Endometrium (tissue), 2 donors: ENCODE measurements around the gene KCNK7.

Experiments used
- FAIRE-seq: peaks from 2 replicates; lab custom pipeline; 2012; peaks lifted over from hg19 to GRCh38; lab: Jason Lieb, UNC
- donor health status: control.
- donor health status: control.

KCNK7 gene

DNA sequence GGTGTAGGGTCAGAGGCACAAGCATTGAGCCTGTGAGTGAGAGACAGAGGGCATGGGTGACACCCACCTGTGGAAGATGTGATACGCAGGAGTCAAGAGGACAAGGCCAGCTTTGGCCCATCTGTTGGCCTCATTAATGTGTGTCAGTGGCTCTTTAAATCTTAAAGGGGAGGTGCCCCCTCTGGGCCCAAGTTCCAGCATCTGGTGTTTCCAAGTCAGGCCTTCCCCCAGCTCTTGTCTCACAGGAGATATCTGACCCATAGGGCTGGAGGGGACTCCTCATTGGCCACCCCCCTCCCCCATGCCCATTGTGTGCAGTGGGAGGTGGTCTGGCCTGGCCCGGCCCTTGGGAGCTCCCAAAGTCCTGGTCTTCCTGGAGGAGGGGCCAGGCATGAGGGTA lies 8.9 kb downstream of the KCNK7 start:
- FAIRE-seq = no peak

DNA sequence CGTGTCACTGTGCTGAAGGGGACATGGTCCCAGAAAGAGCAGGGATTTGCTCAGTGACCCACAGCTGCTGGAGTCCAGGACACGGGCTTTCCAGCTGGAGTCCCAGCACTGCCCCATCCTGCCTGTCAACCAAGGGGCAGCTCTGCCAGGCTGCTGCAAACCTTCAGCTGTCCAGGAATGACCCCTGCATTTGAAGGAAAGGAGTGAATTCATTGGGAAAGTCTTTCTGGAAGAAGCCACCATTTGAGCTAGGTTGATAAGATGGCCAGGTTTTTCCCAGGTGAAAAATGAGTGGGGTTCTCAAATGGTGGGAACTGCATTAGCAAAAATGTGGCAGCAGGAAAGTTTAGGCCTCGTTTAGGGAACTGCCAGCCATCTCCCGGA lies 9.4 kb downstream of the KCNK7 start:
- no peak for FAIRE-seq

DNA sequence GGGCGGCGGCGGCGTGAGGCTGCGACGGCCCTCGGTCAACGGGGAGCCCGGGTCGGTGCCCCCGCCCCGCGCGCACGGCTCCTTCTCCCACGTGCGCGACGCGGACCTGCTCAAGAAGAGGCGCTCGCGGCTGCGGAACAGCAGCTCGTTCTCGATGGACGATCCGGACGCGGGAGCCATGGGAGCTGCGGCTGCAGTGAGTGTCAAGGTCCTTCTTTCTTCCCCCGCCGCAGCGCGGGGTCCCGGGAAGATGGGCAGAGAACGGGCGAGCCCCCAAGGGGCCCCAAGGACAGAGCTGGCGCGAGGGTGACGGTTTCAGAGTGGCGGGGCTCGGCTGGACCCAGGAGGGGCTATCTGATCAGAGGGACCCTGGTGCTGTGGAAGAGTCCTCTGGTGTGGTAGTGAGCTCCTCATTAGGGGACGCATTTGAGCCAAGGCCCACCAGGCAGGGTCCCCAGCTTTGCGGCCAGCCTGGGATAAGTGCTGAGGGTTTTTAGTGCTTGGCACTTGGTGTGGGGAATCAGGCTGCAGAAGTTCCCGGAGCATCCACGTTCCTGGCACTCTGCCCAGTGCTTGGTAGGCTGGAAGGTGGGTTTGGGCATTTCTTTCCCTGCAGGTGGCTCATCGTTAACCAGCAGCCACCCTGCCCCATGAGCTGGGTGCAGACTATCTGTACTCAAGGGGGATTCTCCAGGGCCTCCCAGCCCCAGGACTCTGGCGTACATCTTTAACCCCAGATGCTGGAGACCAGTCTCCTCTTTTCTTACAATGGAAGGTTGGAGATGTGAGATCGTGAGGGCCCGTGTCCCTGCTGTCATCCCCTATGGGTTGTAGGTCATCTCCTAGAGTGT lies 10.0 kb downstream of the KCNK7 start:
- FAIRE-seq = no peak

DNA sequence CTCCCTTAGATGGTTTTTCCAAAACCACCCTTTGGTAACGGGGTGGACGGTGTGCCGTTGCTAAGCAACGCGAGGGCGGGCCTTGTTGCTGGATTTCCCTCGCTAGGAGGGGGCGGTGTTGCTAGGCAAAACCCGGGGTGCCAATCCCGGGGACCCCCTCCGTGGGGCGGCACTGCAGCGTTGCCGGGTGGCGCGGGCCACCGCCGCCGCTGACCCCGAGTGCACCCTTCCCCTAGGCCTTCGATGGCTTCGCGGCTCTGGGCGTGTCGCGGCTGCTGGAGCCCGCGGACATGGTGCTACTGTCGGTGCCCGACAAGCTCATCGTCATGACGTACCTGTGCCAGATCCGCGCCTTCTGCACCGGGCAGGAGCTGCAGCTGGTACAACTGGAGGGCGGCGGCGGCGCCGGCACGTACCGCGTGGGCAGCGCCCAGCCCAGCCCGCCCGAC lies 10.9 kb downstream of the KCNK7 start:
- FAIRE-seq = no peak

DNA sequence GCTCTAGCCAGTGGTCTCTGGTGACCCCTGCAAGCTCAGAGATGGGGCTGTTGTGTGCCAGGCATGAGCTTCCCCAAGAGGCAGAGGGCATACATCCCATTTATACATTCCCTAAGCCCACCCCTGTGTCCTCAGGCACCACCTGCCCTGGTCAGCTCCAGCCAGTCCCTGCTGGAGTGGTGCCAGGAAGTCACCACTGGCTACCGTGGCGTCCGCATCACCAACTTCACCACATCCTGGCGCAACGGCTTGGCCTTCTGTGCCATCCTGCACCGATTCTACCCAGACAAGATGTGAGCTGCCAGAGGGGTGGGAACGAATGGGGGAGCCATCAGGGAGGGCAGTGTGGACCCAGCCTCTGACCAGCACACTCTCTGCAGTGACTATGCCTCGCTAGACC lies 11.5 kb downstream of the KCNK7 start:
- no peak for FAIRE-seq

DNA sequence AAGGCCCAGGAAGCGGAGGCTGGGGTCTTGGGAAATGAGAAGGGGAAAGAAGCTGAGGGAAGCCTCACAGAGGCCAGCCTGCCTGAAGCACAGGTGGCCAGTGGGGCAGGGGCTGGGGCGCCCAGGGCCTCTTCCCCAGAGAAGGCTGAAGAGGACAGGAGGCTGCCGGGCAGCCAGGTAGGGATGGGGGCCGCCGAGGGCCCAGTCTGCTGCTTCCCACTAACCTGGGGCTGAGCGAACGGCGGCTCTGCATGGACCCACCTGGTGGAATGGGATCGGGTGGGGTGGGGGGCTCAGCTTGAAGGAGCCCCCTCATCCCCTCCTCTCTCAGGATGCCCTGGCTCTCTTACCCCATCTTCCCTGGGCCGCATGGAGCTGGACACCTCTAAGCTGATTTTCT lies 12.0 kb downstream of the KCNK7 start:
- FAIRE-seq = no peak

DNA sequence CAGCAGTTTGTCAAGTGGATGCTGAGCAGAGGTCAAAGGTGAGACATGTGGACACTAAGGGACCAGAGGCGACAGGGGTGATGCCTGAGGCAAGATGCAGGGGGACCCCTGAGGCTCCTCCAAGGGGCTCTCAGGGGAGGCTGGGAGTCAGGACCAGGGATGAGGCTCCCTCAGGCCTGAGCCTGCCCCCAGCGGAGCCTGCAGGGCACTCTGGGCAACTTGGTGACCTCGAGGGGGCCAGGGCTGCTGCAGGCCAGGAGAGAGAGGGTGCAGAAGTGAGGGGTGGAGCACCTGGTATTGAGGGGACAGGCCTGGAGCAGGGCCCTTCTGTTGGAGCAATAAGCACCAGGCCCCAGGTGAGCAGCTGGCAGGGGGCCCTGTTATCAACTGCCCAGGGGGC lies 13.7 kb downstream of the KCNK7 start:
- FAIRE-seq = no peak

DNA sequence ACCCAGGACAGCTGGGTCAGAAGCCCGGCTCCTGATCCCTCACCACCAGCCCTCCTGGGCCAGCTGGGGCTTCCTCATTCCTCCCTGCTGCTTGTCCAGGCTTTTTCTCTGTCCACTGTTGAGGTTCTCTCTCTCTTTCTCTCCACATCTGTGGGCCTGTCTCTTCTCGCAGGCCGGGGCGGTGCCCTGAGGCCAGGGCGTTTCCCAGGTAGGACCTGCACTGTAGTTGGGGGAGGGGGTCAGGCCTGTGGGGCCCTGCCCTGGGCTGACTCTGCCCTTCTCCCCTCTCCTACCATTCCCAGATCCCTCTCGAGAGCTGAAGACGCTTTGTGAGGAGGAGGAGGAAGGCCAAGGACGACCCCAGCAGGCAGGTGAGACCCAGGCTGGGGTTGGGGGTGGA lies 14.8 kb downstream of the KCNK7 start:
- FAIRE-seq = no peak

DNA sequence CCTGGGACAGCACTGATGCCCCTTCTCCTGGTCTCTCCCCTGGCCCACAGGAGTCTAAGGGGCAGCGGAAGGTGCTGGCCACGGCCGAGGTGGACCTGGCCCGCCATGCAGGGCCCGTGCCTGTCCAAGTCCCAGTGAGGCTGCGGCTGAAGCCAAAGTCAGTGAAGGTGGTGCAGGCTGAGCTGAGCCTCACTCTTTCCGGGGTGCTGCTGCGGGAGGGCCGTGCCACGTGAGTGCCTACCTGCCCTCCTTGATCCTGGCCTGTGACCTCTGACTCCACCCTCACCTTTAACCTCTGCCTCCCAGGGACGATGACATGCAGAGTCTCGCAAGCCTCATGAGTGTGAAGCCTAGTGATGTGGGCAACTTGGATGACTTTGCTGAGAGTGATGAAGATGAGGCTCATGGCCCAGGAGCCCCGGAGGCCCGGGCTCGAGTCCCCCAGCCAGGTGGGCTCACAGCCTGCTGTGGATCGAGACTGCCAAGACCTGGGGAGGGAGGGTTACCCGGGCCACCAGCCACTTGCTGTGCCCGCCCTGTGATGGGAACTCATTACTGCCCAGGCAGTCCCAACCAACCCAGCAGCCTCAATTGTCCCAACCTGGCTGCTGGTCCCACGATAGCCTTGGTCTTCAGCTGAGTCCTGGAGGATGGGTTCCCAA lies 15.4 kb downstream of the KCNK7 start:
- FAIRE-seq = no peak

DNA sequence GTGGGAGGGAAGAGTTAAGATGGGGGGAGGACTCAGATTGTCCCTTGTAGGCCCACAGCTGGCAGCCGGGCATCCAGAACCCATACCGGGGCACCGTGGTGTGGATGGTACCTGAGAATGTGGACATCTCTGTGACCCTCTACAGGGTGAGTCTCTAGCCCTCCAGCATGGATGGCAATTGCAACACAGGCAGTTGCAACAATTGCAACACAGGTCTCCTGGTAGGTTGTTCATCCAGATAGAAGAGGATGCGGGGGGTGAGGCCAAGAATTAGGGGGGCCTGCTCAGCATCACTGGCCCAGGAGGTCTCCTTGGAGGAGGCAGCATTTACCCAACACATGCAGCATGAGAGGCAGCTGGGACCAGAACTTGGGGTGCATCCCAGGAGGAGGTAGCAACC lies 16.3 kb downstream of the KCNK7 start:
- FAIRE-seq = no peak

DNA sequence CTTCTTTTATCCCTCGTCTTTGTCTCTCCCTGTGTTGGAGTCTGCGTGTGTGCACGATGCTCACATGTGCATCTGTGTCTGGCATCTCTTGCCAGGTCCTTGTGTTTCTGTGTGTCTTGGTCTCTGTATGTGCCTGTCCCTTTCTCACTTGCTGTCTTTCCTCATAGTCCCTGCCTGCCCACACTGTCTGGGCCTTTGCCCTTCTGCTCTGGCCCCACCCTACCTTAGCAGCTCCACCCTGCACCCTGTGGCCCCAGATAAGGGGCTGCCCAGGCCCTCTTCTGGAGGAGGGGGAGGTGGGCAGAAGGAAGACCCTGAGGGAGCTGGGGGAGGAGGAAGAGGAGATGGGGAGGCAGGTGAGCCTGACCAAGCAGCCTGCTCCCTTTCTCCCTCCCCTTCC lies 16.9 kb downstream of the KCNK7 start:
- no peak for FAIRE-seq

DNA sequence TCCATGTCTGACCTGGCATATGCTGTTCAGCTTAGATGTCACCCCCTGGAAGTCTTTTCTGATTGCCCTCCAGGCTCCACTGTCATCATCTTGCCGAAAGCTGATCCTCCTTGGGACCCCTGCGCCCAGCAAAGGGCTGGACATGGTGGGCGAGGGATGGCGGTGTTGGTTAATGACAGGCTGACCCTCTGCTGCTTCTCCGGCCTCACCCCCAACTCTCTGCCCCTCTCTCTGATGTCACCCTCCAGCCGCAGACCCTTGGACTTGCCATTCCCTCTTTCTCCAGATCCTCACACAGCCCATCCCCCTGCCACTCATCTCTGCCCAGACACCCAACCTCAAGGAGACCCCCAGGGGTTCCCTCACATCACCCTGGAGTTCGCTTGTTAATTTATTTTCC lies 17.5 kb downstream of the KCNK7 start:
- FAIRE-seq = no peak

DNA sequence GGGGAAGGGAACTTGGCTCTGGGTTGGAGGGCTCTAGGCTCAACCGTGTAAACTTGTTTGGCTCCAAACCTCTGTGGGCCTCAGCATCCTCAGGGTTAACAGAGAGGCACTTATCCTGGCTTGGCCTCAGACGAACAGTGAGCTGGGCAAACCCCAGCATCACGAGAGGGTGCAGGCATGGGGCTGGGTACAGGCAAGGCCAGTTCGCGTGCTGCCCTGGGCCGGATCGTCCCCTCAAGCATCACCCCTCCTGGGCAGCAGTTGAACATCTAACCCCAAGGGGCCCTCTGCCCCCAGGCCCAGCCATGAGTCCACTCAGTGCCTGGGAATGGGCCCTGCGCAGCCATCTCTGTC lies 17.9 kb downstream of the KCNK7 start:
- FAIRE-seq = no peak

DNA sequence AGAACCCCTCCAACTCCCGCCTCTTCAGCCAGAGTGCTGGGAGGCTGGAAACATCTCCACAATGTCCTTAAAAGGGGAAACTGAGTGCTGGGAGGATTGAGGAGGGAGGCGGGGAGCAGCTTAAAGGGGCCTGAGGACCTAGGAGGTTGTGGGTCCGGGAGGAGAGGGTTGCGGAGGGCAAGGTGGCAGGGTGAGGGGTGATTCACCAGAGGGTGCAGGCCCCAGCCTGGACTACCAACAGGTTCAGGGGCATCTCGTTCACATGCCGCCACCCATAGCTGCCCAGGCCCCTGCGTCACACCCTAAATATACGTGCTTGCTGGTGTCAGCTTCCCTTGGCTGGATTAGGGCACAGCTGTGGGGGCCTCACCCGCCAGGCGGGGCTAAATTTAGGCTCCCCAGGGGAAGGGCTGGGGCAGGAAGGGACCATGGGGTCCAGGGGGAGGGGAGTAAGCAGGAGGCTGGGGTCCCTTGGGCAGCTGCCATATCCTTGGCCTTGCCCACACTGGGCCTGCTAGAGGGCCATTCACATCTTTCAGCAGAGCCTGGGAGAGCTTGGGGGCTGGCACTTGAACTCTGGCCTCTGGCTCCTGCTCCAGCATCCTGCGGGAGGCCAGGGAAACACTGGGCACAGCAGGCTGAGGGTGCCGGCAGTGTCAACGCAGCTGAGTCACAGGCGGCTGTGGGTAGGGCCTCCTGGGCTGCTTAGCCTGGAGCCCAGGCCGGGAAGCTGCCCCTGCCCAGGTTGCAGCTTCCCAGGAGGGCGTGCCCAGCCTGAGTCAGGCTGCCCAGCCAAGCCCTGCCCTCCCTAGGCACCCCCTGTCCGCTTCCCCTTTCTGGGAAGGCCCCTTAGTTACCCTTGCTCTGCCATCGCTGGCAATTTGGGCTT lies 18.5 kb downstream of the KCNK7 start:
- FAIRE-seq = no peak

DNA sequence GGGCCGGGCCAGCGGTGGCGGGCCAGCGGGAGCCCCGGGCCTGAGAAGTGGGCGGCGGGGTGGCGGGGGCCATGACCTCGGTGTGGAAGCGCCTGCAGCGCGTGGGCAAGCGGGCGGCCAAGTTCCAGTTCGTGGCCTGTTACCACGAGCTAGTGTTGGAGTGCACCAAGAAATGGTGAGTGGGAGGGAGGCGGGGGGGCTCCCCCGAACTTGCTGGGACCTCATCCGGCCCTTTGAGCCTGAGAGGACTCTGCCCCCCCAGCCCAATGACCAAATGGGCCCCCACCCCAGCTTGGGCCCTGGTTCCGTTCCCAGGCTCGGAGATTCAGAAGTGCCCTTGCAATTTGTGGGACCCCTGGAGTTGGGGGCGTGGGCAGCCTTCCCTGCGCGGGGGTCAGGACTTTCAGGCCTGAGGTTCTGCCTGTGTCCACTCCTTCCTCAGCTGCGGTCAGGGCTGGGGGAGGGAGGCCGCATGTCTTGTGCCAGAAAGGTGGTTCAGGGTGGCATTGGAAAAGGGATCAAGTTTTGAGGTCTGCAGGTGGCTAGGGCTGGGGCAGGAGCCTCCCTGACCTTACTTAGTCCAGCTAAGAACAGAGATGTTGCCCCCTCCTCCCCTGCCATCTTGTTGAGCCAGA lies 19.3 kb downstream of the KCNK7 start:
- FAIRE-seq = no peak

DNA sequence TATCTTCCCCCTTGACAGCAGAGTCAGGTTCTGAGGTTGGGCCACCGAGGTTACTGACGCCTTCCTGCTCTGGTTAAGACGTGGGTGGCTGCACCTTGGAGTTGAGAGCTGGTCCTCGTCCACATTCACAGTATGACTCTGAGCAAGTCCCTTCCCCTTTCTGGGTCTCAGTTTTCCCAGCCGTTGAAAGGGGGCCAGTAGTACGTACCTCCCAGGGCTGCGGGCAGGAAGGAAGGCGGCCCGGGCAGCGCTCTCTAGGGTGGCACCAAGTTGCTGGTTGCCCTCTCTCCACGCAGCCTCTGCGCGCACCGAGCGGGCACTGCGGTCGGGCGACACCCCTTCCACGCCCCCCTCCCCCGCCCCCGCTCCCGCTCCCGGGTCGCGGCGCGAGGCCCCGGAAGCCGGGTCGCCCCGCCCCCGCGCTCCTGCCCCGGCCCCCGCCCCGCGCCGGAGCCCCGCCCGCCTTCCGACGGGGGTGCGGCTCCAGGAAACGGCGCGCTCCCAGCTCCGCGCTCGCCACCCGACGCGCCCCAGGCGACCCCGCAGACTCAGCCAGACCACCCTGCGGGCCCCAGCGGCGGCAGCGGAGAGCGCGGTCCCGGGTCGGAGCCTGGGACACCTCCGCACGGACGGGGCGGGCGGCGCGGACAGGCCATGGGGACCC lies 19.9 kb downstream of the KCNK7 start, which contains the start of gene EHBP1L1:
EHBP1L1 (plus strand) TSS at position 486 of the 664 bp plus-strand sequence. CDS start 250 bp downstream, outside the sequence.
- no peak for FAIRE-seq

DNA sequence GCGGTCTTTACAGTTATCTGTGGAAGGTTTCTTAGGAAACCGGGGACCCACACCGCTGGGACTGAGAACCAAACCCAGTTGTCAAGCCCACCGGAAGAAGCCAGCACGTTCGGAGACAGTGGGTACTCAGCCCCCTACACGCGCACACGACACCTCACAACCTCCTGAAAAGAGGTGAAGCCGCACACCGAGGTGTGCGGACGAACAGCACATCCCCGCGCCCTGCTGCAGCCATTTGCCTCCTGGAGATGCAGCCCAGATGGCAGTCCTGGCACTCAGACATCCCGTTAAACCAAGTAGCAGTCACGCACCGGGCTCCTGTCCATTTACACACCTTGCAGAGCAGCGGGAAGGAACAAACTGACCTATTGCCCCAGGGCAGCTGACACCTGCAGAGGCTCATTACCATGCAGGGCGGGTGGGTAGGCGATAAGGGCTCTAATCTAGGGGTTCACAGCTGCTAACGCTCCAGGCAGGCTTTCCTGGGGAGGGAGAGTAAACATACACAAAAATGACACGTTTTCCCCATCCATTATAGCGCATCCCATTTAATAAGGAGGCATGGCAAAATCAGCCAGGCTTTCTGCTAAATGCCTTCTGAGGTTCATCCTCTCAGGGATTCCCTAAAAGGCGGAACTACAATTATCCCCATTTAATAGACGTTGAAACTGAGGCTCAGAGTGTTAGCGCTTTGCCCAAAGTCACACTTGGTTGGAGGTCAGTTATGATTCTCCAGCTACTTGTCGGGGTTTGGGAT lies 20.6 kb downstream of the KCNK7 start:
- FAIRE-seq = no peak

DNA sequence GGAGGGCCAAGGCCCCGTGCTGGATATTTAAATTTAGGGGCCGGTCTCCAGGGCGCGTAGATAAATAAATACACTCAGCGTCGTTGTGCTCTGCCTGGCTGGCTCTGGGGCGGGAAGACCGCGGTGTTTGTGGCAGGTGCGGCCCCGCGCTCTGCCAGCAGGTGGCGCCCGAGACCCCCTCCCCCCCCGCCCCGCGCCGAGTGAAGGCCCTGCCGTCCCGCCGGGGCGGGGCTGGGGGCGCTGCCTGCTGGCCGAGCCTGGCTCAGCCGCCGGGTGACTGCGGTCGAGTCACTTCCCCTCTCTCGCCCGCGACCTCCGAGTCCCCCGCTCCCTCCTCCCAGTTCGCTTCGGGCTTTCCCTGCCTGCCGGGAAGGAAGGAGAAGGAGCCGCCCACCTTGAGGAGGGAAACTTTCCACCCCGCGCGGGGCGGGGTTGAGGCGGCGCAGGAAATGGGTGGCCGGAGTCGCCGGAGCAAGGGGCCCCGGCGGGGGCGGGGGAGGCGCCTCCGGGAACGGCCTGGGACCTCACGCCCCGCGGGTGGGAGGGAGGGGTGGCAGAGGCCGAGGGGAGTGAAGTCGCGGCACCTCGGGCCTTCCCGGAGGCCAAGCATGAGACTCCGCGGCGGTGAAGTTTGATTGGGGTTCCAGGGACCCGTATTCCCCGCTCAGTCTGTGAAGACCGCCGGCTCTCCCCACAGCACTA lies 21.3 kb downstream of the KCNK7 start:
- FAIRE-seq = no peak

DNA sequence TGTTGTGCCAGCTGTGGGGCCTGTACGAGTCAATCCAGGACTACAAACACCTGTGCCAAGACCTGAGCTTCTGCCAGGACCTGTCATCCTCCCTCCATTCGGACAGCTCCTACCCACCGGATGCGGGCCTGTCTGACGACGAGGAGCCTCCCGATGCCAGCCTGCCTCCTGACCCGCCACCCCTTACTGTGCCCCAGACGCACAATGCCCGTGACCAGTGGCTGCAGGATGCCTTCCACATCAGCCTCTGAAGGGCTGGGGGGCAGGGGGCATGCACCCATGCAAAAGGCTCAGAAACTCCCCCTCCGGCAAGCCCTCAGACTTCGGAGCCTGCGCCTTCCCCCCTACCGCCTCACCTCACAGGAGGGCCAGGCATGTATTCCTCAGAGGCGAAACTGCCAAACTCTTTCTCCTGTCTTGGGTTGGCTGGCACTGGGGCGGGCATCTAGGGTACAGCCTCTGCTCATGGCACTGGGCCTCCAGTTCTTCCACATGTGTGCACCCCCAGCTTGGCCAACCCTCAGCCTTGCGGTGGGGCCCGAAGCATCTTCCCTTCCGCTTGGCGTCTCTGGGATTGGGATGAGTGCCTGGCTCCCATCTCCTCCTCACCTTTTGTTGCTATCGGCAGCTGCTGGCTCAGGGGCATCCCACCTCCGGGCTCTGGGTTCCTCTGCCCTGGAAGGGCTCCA lies 22.1 kb downstream of the KCNK7 start:
- no peak for FAIRE-seq
